Skeletal muscle cell (primary cell): Measurements from ENCODE around the gene C14orf119.

Experiments
- DNase-seq: peaks from one replicate; pipeline ENCODE4 v3.0.0-alpha.2; 2010; ENCODE audit warnings: low read depth
- H3K4me3 ChIP-seq: 2 replicates; pipeline ENCODE4 v1.5.1; 2011; ENCODE audit warnings: low read depth, mild to moderate bottlenecking, control low read depth, low read length, moderate library complexity

C14orf119 gene

GRCh38 chr14:23120541-23121251, 25.4 kb downstream of the C14orf119 start:
- no peak overlapping the region for H3K4me3 ChIP-seq
- peak; percentile 36 for DNase-seq

GRCh38 chr14:23121361-23121771, 26.1 kb downstream of the C14orf119 start:
- no peak overlapping the region for H3K4me3 ChIP-seq

DNA sequence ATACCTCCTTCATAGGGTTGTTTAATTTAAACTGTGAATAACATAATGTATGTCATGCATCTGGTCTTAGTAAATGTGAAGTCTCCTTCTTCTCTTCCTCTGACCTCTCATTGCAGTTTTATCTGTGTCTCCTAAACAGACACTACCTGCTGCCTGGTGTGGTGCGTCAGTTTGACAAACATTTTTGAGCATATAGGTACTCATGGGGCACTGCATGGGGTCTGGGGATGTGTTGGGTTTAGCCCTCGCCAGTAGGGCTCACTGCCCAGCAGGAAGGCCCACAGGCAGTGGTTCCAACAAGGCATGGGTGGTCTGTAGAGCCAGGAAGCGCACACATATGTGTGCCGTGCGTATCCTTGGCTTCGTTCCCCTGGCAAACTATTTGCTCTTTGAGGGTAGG, 26.8 kb downstream of the C14orf119 start:
- H3K4me3 ChIP-seq, result no peak overlapping the region
- no peak for DNase-seq

More at GRCh38 chr14:23121361-23121771, 26.1 kb downstream of the C14orf119 start:
- no peak for DNase-seq

DNA sequence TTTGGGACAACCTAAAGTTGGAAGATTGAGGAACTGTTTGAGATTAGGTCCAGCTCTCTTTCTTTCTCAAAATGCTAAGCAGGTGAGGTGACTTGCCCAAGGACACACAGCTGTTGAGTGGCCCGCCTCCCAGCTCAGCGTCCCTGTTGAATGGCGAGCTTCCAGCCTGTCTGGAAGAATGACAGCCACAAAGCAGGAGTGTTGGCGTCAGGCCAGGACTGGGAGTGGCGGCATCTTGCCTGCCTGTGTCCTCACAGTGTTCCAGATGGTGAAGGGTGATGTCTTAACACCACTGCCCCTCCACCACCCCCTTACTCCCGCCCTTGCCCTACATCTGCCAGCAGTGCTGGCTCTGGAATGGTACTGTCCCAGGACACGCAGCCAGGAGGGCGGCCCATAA, 28.1 kb downstream of the C14orf119 start:
- H3K4me3 ChIP-seq, result no peak overlapping the region
- DNase-seq, result no peak

DNA sequence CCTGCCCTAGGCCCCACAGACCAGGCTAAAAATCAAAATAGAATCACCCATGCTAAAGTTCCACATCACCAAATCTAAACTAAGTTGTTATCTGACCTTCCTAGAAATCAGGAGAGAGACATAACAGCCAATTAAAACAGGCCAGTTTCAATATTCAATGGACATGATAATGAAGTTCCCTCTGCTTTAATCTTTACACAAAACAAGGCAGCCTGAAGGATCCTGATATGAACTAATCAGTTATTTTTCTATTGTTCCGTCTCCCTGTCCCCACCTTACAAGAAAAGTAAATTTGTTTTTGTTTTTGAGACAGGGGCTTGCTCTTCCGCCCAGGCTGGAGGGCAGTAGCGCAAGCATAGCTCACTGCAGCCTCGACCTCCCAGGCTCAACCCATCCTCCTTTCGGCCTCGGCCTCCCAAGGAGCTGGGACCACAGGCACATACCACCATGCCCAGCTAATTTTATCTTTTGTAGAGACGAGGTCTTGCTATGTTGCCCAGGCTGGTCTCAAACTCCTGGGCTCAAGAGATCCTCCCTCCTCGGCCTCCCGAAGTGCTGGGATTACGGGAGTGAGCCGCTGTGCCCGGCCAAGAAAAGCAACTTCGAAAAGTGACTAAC, 29.1 kb downstream of the C14orf119 start:
- no peak overlapping the region for H3K4me3 ChIP-seq
- DNase-seq, result no peak

DNA sequence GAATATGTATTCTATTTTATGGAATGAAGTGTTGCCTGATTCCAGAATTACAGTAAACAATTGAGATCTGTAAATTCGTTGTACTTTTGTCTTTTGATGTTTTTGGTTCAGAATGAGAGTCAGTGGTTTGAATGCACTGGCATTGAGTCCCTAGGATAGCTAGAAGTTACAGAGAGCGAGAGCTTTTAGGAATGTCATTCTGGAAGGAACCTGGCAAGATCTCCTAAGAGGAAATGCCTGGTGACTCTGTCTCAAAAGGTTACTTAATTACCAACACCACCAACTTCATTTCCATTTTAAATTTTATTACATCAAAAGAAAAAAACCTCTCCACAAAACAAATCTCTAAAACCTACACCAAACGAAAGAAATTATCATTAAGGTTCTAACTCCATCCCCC, 29.7 kb downstream of the C14orf119 start:
- no peak overlapping the region for H3K4me3 ChIP-seq
- DNase-seq, result no peak

- no peak overlapping the region for H3K4me3 ChIP-seq
- no peak for DNase-seq
Measured at GRCh38 chr14:23125933-23126524, 30.7 kb downstream of the C14orf119 start.

DNA sequence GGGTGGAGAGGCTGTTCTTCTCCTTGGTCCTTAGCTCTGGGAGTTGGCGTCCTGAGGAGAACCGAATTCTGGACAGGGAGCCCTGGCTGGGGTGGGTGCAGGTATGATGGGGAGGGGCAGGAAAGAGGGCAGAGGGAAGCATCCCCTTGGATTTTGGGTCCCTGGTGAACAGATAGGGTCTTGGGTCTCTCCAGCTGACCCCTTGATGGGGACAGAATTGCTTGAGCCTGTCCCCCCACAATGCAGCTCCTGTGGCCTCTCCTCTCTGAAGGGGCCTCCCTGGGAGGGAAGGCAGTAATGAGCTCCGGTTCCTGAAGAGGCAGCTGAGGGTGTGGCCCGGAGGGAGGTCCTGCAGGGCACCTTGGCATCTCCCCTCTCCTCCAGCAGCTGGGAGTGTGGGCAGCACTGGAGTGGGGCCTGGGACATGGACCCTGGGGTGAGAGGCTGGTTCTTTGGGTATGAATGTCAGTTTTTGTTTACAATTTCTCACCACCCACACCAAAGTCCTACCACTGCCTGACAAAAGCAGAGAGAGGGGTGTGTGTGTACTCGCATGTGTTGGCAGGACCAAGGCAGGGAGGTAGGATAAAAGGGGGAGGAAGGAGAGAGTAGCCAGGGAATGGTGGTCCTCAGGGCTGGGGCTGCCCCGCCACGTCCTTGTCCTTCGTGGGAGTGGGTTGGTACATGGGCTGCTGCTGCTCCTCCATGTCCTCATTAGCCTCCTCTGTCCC, 31.4 kb downstream of the C14orf119 start:
- H3K4me3 ChIP-seq, result no peak overlapping the region
- no peak for DNase-seq

DNA sequence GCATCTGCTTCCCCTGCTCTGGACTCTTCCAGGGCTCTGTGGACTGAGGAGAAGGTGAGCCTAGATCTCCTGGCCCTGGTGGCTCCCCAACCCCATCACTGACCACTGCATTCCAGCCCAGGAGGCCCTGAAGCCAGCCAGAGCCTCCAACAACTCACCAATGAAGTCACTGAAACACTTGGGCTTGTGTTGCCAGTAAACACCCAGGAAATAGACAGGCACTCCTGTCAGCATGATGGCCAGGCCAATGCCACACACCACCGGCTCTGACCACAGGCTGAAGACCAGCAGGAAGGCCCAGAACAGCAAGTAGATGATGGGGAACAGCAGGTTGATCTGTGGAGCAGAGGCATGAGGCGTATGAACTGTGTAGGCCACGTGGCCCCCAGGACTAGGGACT, 32.6 kb downstream of the C14orf119 start:
- no peak for DNase-seq

DNA sequence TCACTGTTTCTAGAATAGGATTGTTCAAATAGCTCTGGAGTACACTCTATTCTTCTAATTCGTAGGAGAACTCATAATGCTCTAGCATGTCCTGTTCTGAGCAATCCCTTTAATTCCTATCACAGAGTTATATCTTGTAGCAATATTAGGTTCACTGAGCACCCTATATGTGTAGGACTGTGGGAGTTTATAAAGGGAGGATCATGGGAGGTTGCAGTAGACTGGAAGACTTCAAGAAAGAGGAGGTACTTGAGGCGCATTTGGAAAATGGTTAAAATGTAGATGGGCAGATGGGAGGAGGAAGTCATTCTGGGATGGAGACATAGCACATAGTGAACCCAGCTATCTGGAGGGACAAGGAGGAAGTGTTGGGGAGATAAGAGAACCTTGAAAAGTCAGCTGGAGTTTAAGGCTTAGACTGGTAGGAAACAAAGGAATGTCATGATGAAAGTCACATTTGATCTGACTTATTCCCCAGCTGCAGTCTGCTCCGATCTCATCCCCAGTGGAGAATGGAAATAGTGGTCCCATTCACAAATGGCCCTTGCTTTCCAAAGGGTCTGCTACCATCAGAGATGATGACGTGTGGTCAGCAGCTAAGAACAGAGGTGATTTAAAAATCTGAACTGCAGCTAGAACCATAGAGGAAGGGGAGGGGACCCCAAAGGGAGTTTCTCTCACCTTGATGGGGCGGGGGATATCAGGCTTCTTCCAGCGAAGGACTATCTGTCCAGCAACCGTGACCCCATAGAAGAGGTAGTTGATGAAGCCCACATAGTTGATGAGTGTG, 33.9 kb downstream of the C14orf119 start:
- no peak overlapping the region for H3K4me3 ChIP-seq
- DNase-seq, result no peak

More for the DNA sequence above, 32.6 kb downstream of the C14orf119 start:
- no peak overlapping the region for H3K4me3 ChIP-seq

DNA sequence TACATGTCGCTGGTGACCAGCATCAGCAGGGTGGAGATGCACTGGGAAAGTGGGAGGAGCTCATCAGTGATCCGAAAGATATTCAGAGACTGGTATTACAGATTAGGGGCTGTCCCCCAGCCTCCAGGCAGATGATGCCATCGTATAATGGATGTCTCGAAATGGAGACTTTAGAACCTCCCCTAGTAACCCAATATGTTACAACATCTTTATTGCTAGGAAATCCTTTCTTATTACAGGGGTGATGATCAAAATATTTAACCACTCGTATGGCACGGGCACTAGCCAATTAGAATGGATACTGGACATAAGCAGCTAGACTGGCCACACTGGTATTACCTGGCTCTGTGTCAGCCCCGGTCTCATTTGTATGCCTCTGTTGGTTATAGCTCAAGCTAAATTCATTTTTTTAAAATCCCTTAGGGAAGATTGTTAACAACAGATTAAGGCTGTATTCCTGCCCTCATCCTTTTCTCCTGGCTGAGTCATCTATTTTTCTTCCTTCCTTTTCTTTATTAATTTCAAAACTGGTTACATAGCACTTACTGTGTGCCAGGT, 34.5 kb downstream of the C14orf119 start:
- DNase-seq, result no peak

DNA sequence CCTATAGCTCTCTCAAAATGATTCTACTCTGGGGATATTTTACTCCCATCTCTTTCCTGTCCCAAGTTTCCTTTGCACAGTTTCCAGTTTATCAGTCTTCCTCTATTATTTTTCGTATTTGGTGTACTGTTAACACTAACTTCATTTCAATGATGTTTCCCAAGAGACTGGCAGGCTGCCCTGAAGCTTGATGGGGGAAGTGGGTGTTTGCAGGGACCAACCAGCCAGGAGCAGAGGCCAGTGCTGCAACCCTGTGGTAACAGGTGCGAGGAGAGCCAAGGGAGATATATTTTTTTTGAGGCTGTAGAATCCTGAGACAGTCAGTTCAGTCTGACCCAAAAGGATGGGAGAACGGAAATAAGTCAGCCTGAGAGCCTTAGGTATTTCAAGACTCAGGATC, 35.6 kb downstream of the C14orf119 start:
- H3K4me3 ChIP-seq, result no peak overlapping the region
- DNase-seq, result no peak

More for the DNA sequence above, 34.5 kb downstream of the C14orf119 start:
- no peak overlapping the region for H3K4me3 ChIP-seq

DNA sequence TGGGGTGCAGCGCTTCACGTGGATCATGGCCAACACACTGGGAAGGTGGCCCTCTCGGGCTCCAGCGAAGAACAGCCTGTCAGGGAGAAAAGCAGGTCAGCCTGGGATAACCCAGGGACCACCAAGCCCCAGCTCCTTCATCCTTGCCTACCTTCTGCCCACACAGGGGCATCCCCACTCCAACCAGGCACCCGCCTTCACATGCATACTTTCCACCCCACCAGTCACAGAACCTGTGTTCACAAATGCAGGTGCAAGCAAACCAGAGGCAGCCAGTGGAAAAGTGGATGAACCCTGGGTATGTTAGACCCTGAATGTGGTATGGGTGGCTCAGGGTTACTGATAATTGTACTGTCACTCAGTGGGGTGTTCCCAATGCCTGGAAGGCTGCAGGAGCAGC, 36.2 kb downstream of the C14orf119 start:
- H3K4me3 ChIP-seq, result no peak overlapping the region

GRCh38 chr14:23132970-23133369, 37.7 kb downstream of the C14orf119 start:
- DNase-seq, result no peak
- H3K4me3 ChIP-seq, result no peak overlapping the region

More for the DNA sequence above, 36.2 kb downstream of the C14orf119 start:
- no peak for DNase-seq

DNA sequence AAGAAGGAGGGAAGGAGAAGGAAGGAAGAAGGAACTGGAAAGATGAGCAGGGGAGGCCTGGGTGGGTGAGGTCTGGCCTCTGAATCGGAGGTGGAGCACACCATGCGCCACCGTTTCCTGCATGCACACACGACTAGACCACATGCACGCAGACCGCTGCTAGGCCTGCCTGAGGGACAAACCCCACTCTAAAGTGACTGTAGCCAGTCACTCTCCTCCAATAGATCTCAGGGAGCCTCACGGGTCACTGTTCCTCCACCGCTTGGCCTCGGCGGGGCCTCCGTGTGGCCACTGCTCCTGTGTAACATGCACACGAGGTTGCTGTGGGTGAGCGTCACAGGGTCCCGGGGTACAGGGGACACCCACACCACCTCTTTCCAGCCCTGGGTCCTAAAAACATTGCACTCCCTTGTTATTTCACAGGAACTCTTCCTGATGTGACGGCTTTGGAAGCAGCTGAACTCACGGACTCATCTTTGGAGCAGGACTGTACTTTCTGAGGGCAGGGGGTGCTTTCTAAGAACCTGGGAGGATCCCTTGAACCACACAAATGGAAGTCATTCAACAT, 41.3 kb downstream of the C14orf119 start:
- H3K4me3 ChIP-seq, result no peak overlapping the region
- DNase-seq, result no peak

- no peak for DNase-seq
- no peak overlapping the region for H3K4me3 ChIP-seq
Measured at GRCh38 chr14:23137192-23137812, 42.0 kb downstream of the C14orf119 start.

GRCh38 chr14:23137813-23138535, 42.7 kb downstream of the C14orf119 start:
- no peak for DNase-seq
- H3K4me3 ChIP-seq, result no peak overlapping the region

- H3K4me3 ChIP-seq, result no peak overlapping the region
- no peak for DNase-seq
Measured at GRCh38 chr14:23139874-23140273, 44.6 kb downstream of the C14orf119 start.
